GM12801 (cell line): ENCODE data around the gene SYCP2.

Experiments
- TF ChIP-seq, protein P1 (sequence below): IDR thresholded peaks from one replicate; pipeline ENCODE4 v1.5.1; 2011; ENCODE audit warnings: control low read depth; ENCODE audit not compliant: insufficient read length; ENCODE audit errors: extremely low read depth

The SYCP2 gene

DNA sequence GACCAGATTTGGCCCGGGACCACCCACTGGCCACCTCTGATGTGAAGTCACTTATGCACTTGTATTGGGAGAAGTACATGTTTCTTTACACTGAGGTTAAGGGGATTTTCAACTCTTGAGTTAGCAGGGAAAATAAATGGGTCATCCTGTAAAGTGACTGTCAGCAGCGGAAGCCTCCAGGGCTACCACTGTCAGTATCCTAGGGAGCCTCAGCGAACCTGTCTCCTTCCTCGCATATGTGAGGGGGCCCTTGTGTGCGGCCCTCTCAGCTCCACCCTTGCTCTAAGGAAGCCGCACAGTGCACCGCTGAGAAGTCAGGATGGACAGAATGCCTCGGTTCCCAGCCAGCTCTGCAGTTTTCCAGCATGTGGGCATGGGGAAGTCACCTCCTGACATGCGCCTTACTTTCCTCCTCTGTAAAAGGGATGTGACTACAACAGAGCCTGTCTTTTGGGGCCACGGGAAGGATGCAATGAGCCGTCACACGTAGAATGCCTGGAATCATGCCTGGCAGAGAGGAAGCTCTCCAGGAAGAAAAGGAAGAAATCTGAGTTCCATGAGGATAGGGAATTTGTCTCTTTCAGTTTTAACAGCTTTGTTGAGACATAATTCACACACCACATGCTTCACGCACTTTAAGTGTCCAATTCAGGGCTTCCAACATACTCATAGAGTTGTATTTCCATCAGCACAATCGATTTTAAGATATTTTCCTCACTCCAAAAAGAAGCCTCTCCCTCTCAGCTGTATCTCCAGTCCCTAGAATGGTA, 115.4 kb downstream of the SYCP2 start:
- TF ChIP-seq, protein P1, sequence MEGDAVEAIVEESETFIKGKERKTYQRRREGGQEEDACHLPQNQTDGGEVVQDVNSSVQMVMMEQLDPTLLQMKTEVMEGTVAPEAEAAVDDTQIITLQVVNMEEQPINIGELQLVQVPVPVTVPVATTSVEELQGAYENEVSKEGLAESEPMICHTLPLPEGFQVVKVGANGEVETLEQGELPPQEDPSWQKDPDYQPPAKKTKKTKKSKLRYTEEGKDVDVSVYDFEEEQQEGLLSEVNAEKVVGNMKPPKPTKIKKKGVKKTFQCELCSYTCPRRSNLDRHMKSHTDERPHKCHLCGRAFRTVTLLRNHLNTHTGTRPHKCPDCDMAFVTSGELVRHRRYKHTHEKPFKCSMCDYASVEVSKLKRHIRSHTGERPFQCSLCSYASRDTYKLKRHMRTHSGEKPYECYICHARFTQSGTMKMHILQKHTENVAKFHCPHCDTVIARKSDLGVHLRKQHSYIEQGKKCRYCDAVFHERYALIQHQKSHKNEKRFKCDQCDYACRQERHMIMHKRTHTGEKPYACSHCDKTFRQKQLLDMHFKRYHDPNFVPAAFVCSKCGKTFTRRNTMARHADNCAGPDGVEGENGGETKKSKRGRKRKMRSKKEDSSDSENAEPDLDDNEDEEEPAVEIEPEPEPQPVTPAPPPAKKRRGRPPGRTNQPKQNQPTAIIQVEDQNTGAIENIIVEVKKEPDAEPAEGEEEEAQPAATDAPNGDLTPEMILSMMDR = no peak

DNA sequence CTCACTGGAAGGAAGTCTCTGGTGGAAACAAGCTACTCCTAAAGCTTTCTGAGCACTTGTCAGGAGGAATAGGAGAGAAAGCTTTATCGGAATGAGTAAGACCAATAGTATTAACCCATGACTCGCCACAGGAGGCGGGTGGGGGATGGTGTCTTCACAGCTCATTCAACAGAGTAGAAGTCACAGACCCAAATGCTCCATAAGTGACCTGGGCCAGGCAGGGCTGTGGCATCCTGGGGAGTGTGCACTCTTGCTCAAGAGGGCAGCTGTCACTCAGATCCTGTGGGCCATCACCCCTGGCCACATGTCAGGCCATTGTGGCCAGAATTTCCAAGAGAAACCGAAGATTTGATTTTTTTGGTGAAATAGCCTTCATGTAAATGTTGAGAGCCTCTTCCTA, 116.0 kb downstream of the SYCP2 start:
- TF ChIP-seq, protein P1 = no peak

DNA sequence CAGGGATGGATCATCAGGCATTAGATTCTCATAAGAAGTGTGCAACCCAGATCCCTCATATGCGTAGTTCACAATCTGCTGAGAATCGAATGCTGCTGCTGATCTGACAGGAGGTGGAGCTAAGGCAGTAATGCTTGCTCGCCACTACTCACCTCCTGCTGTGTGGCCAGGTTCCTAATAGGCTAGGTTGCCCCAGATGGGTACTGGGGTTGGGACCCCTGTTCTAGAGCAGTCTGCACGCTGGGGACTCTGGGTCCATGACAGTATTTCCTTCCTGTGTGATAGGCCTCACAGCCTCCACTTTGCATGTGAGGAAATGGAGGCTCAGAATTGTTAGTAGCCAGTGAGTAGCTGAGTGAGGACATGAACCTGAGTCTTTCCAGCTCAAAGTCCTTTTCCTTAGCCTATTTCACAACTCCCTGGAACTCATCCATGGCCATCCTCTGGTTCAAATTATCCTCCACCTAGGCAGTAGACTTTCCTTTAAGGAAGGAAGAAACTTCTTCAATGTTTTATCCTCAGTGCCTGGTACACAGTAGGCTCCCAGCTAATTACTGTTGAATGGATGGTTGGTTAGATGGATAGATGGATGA, 117.2 kb downstream of the SYCP2 start:
- TF ChIP-seq, protein P1 = no peak

DNA sequence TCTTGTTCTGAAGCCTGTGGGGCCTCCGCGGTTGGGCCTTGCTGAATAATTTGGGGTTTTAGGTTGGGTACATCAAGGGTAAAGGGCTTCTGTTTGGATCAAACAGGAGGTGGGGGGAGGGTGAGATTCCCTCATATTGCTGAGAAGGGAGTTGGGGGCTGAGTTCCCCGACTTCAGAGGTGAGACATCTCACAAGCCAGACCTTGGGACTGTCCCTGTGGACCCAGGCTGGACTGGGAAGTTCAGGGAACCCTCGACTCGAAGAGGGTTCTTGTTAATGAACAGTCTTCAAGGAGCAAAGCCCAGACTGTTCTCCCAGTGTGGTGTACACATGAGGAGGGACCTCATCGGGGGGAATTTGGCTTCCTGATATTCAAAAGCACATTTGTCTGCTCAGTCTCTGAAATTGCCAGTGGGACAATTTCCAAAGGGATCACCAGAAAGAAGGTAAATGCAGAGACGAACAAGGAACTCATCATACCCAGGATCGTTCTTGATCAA, 118.5 kb downstream of the SYCP2 start:
- TF ChIP-seq, protein P1 = no peak

DNA sequence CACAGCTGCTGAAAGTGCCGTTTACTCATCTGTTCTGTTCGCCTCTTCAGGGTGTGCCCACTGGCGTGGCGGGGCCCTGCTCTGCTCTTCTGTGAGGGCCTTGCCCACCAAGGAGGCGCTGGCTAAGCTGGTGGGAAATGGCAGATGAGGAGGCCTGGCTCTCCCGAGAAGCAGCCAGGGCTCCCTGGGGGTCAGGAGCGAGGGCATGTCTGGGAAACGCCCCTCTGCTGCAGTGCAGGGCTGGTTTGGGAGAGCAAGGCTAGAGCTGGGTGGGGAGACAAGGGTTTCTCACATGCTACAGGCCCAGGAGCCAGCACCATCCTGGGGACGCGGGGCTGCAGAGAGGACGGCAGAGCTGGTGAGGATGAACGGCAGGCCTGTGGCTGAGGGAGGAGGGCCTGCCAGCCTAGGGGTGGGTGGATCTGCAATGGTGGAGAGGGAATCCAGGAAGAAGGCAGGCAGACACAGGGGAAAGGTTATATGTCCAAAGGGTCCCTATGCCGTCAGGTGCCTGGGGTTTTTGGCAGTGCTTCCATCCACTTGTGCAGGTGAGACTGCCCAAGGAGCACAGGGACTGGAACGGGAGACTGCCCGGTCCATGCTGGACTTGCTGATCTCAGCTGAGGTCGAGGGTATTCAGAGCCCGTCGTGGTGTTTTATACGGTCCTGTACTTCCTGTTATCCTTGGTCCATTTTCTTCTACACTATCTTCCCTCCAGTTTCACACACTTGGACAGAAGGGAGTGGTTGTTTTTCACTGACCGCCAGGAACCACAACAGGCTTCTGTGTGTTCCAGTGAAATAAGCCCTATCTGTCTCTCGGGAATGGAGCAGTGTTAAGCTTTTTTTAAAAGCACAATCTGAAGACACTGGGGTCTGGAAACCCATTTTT, 119.2 kb downstream of the SYCP2 start:
- TF ChIP-seq, protein P1 = no peak
